NCI-H1092 (cell line): Measurements from ENCODE around the gene ZNF213.
"Not testable (repeated sequence)": the region's sequence is repeated elsewhere in the genome, so short reads cannot be mapped to it uniquely, and the experiment has no call there.

Source experiments
- DNase-seq: peaks from one replicate; lab custom pipeline; 2025; lab: John Stamatoyannopoulos, UW

The ZNF213 gene

GRCh38 chr16:3148256-3149192 lies 13.7 kb downstream of the ZNF213 start:
- no peak for DNase-seq

- DNase-seq: no peak
Observed at GRCh38 chr16:3149193-3149530, 14.3 kb downstream of the ZNF213 start.

GRCh38 chr16:3149630-3150345 lies 15.0 kb downstream of the ZNF213 start:
- peak; percentile 29 for DNase-seq

- peak; percentile 93 for DNase-seq
Observed at GRCh38 chr16:3150346-3151218, 15.8 kb downstream of the ZNF213 start.

GRCh38 chr16:3152027-3152276 lies 17.1 kb downstream of the ZNF213 start:
- DNase-seq: no peak

- DNase-seq: peak; percentile 85
Observed at GRCh38 chr16:3152277-3152990, 17.6 kb downstream of the ZNF213 start.

GRCh38 chr16:3152991-3153368 lies 18.2 kb downstream of the ZNF213 start:
- no peak for DNase-seq

- DNase-seq: no peak
Observed at GRCh38 chr16:3155181-3155580, 20.4 kb downstream of the ZNF213 start.

- DNase-seq: no peak
Observed at GRCh38 chr16:3155972-3156371, 21.1 kb downstream of the ZNF213 start.

- DNase-seq: peak; percentile 59
Observed at GRCh38 chr16:3157229-3158025, 22.6 kb downstream of the ZNF213 start.

- no peak for DNase-seq
Observed at GRCh38 chr16:3158026-3158509, 23.2 kb downstream of the ZNF213 start.

- DNase-seq: no peak
Observed at GRCh38 chr16:3158510-3159314, 23.9 kb downstream of the ZNF213 start.

- DNase-seq: no peak
Observed at GRCh38 chr16:3161235-3162018, 26.6 kb downstream of the ZNF213 start.

- no peak for DNase-seq
Observed at GRCh38 chr16:3164121-3164991, 29.5 kb downstream of the ZNF213 start.

- no peak for DNase-seq
Observed at GRCh38 chr16:3165111-3165822, 30.4 kb downstream of the ZNF213 start.

- DNase-seq: no peak
Observed at GRCh38 chr16:3166505-3166886, 31.7 kb downstream of the ZNF213 start.

GRCh38 chr16:3168729-3169128 lies 33.9 kb downstream of the ZNF213 start:
- not testable (repeated sequence) for DNase-seq
